ENCODE results near the gene KIAA1549. TPM values are rescaled to one million over a fixed set of nuclear protein-coding genes. Genes with fewer than 3 reads are reported as not detected.

Gene KIAA1549
- 1.3 and 1.6 TPM in 2 replicates for total RNA-seq (2011; cell fraction: chromatin; rRNA removed; ENCODE audit: low replicate concordance)
- total RNA-seq (2011; cell fraction: nucleolus; rRNA removed) = 0.53 and 0.67 TPM in 2 replicates
- total RNA-seq (2011; cell fraction: nucleoplasm; rRNA removed) = 0.88 and 1.8 TPM in 2 replicates
- 0.04 and 0.09 TPM in 2 replicates for total RNA-seq (2014; rRNA removed)
- total RNA-seq (2014; rRNA removed; fragmentation: Illumina TruSeq; extraction: Trizol) = 0.07 and 0.10 TPM in 2 replicates
- total RNA-seq (2015; rRNA removed; fragmentation: Illumina TruSeq; extraction: Trizol) = 0.04 TPM in 2 replicates
- total RNA-seq (2021) = 0.25 and 0.29 TPM in 2 replicates
- 0.17 and 0.24 TPM in 2 replicates for polyA plus RNA-seq (2011; rRNA removed)
- 0.27 and 0.29 TPM in 2 replicates for polyA plus RNA-seq (2011; cell fraction: cytosol; rRNA removed)
- 0.48 and 0.78 TPM in 2 replicates for polyA plus RNA-seq (2011; cell fraction: nucleus; rRNA removed)
- polyA plus RNA-seq (2012) = 0.17 and 0.24 TPM in 2 replicates
- polyA plus RNA-seq (2014; fragmentation: Illumina TruSeq; extraction: Trizol) = 0.16 and 0.24 TPM in 2 replicates
- polyA plus RNA-seq (2014; fragmentation: Nextera tagmentation; extraction: Ambion mirVana) = under 1 TPM; 0.01 TPM
- 0.04 and 0.05 TPM in 2 replicates for polyA plus RNA-seq (2014; rRNA removed)
- 0.39 and 0.48 TPM in 2 replicates for polyA minus RNA-seq (2011; rRNA and poly(A)+ RNA removed)
- 0.10 and 0.55 TPM in 2 replicates for polyA minus RNA-seq (2011; cell fraction: cytosol; rRNA and poly(A)+ RNA removed)
- 0.67 TPM in 2 replicates for polyA minus RNA-seq (2011; cell fraction: nucleus; rRNA and poly(A)+ RNA removed)
- percentile 30 among the genes with signal in this experiment for Bru-seq, nascent RNA
- percentile 26 among the genes with signal in this experiment for BruChase-seq, experiment 1, labeled RNA remaining after a 2-hour chase
- BruChase-seq, experiment 2, labeled RNA remaining after a 6-hour chase = percentile 25 among the genes with signal in this experiment
- long read RNA-seq, experiment 1, partial matches to known transcripts = 0 of 2 reads
- long read RNA-seq, experiment 1, other reads (novel, unspliced or antisense) = 2 of 2 reads
- long read RNA-seq, experiment 2 = 0 reads
- long read RNA-seq, experiment 3 = 0 reads

DNA sequence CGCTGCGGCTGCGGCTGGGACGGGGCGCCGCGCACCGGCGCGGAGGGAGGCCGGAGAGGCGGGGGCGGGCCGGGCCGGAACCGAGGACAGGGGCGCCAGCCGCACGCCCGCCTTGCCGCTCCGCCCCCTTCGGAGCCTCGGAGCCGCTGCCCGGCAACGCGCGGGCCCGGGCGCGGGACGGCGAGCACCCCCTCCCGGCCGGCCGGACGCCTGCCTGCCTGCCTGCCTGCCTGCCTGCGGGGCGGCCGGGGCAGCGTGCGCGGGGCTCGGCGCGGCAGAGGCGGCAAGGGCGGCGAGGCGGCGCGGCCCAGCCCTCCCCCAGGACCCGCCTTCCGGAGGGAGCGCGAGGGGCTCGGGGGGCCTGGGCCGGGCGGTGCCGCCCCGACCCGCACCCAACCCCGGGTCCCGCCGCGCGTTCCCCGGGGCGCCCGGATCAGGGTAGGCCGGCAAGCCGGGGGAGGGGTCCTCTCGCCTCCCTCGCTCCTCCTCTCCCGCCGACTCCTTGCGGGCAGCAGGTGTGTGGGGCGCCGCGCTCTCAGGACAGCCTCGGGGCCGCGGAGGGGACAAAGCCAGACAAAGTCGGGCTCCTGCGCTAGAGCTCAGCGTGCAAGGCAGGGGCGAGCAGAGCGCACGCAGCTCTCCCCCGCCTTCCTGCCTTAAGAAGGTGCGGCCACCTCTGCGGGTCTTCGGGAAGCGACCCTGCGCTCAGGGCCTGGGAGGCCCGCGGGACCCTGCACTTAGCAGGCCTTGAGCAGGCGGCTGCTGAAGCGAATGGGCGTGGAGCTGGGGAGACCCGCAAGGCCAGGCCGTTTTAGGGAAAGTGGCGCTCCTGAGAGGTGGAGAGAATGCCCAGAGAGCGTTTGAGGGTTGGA lies at the start of gene KIAA1549:
Gene KIAA1549, minus strand, starts transcription at position 58 of the 872 bp plus-strand sequence. CDS start 120 bp downstream, outside the sequence.
- Histone ChIP-seq H3K79me2 (ENCODE audit: control insufficient read depth, insufficient read depth, low read length) (no peaks in the 10 kb centered on the region), H2AFZ (ENCODE audit: low read depth, low read length) (peak within 1 kb of the TSS; percentile 67), H3K4me3 (peak within 1 kb of the TSS; percentile 37), H4K20me1 (replicated peaks; ENCODE audit: control insufficient read depth, insufficient read depth, low read length) (peaks cover 7% of the 10 kb centered on the region; the same call in 1 of the 2 replicates), H3K9ac (ENCODE audit: insufficient read depth in 1 of 2, low read depth in 2 of 2, low read length in 2 of 2) (peak within 1 kb of the TSS in 1 of 2 experiments; percentile 82; a peak in 2 of 4 replicates), H3K9me3 (replicated peaks; ENCODE audit: control insufficient read depth, insufficient read depth, low read depth, low read length) (no peaks in the 10 kb centered on the region), H3K36me3 (ENCODE audit: control insufficient read depth, insufficient read depth, low read length) (no peaks in the 10 kb centered on the region), H3K4me1 (replicated peaks in 1 of 2; ENCODE audit: control insufficient read depth in 2 of 2, insufficient read depth in 2 of 2, low read length in 2 of 2) (peaks cover 0 to 14% of the 10 kb centered on the region in 2 experiments; a peak in 2 of 5 replicates), H3K27ac (ENCODE audit: extremely low read depth, low read depth, low read length) (no peak within 1 kb of the TSS), H3K9me1 (ENCODE audit: control insufficient read depth, insufficient read depth, low read length) (no peaks in the 10 kb centered on the region), H3K27me3 (ENCODE audit: control insufficient read depth in 2 of 2, insufficient read depth in 2 of 2, low read length in 2 of 2) (peaks cover 60 to 70% of the 10 kb centered on the region in 2 experiments), H3K4me2 (ENCODE audit: insufficient read depth, low read length) (peak within 1 kb of the TSS; percentile 71)
- FAIRE-seq (no peak), DNase-seq (ENCODE audit: extremely low read depth in 1 of 4, low spot score in 3 of 4) (peak; percentile 80 to 98 (median 94)), ATAC-seq (peak; percentile 97)
- CTCF ChIA-PET (ENCODE audit: low intra/inter-chr PET ratio) = no interaction called here
- POLR2A ChIA-PET = interaction anchor here (1.0 to 1.8 kb wide), 4 partner anchors 11 to 95 kb away, joined by 3 to 8 read pairs (median 4); no protein-coding TSS in a partner anchor
- 10% methylated on average over 84 of the region's 105 CpGs for WGBS (ENCODE audit: insufficient coverage, low coverage, missing lambda C conversion rate)
- intact Hi-C loops (cut with micrococcal nuclease) (loop anchor here (2.0 kb wide), 1 partner anchor 95 kb away; no protein-coding TSS in a partner anchor), in situ Hi-C loops (cut with MboI) (no loop called here)
- BruUV-seq (replicated peaks) = no TSS peak
- TF ChIP-seq POLR2AphosphoS2 (IDR thresholded peaks at IDR 0.05; ENCODE audit: low read length) (no peak), CTBP1 (IDR thresholded peaks at IDR 0.05; ENCODE audit: borderline replicate concordance) (peak; percentile 28; the same call in 1 of the 2 replicates), SMAD1 (IDR thresholded peaks at IDR 0.05; ENCODE audit: low read depth, low read length, partially characterized antibody) (no peak), PCBP1 (IDR thresholded peaks at IDR 0.05; ENCODE audit: low read depth, low read length, poor library complexity, severe bottlenecking) (peak; percentile 43), RUNX1 (IDR thresholded peaks at IDR 0.05; ENCODE audit: low read depth) (no peak), RFX1 (IDR thresholded peaks at IDR 0.05) (no peak), KDM1A (IDR thresholded peaks at IDR 0.05) (no peak), XRCC3 (IDR thresholded peaks at IDR 0.05) (no peak), SMC3 (conservative IDR thresholded peaks at IDR 0.05; ENCODE audit: insufficient read depth, low read depth, low read length) (no peak), RNF2 (IDR thresholded peaks at IDR 0.05) (no peak), E2F3 (CRISPR knock-in tag; IDR thresholded peaks at IDR 0.05) (no peak)
- TF ChIP-seq, protein P1, sequence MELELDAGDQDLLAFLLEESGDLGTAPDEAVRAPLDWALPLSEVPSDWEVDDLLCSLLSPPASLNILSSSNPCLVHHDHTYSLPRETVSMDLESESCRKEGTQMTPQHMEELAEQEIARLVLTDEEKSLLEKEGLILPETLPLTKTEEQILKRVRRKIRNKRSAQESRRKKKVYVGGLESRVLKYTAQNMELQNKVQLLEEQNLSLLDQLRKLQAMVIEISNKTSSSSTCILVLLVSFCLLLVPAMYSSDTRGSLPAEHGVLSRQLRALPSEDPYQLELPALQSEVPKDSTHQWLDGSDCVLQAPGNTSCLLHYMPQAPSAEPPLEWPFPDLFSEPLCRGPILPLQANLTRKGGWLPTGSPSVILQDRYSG (tag; conservative IDR thresholded peaks at IDR 0.05; ENCODE audit: low read depth) = no peak
- TF ChIP-seq, protein P2, sequence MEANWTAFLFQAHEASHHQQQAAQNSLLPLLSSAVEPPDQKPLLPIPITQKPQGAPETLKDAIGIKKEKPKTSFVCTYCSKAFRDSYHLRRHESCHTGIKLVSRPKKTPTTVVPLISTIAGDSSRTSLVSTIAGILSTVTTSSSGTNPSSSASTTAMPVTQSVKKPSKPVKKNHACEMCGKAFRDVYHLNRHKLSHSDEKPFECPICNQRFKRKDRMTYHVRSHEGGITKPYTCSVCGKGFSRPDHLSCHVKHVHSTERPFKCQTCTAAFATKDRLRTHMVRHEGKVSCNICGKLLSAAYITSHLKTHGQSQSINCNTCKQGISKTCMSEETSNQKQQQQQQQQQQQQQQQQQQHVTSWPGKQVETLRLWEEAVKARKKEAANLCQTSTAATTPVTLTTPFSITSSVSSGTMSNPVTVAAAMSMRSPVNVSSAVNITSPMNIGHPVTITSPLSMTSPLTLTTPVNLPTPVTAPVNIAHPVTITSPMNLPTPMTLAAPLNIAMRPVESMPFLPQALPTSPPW (CRISPR knock-in tag; IDR thresholded peaks at IDR 0.05) = peak; percentile 59
- TF ChIP-seq, protein P3, sequence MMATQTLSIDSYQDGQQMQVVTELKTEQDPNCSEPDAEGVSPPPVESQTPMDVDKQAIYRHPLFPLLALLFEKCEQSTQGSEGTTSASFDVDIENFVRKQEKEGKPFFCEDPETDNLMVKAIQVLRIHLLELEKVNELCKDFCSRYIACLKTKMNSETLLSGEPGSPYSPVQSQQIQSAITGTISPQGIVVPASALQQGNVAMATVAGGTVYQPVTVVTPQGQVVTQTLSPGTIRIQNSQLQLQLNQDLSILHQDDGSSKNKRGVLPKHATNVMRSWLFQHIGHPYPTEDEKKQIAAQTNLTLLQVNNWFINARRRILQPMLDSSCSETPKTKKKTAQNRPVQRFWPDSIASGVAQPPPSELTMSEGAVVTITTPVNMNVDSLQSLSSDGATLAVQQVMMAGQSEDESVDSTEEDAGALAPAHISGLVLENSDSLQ (IDR thresholded peaks at IDR 0.05) = no peak
